ENCODE results near the gene DNAJB1. TPM values are rescaled to one million over a fixed set of nuclear protein-coding genes. Genes with fewer than 3 reads are reported as not detected.

DNAJB1 gene
- total and polyA plus RNA-seq, 2 of the 13 experiments (the other 11 are each of a cell fraction or from before 2014, with no cell fraction given), result 87.5 to 97.3 TPM

- TF ChIP-seq TRAFD1 (CRISPR knock-in tag; IDR thresholded peaks at IDR 0.05; ENCODE audit: borderline replicate concordance), result no peak
- no peak for TF ChIP-seq TRIM22 (IDR thresholded peaks at IDR 0.05)
- 0 out of 2 replicates have a peak, but pooled peaks have one; percentile 27 for TF ChIP-seq AHR (CRISPR knock-in tag; IDR thresholded peaks at IDR 0.05)
- no peak for TF ChIP-seq ZNF670 (CRISPR knock-in tag; IDR thresholded peaks at IDR 0.05; ENCODE audit: borderline replicate concordance)
- no peak for TF ChIP-seq POGK (CRISPR knock-in tag; conservative IDR thresholded peaks at IDR 0.05)
- no peak for TF ChIP-seq FUBP1 (CRISPR knock-in tag; IDR thresholded peaks at IDR 0.05; ENCODE audit: borderline replicate concordance)
- TF ChIP-seq ZNF318 (CRISPR knock-in tag; IDR thresholded peaks at IDR 0.05), result 0 out of 2 replicates have a peak, but pooled peaks have one; percentile 40
- TF ChIP-seq ZNF331 (CRISPR knock-in tag; IDR thresholded peaks at IDR 0.05), result 0 out of 2 replicates have a peak, but pooled peaks have one; percentile 40
- TF ChIP-seq ZFP91 (CRISPR knock-in tag; IDR thresholded peaks at IDR 0.05; ENCODE audit: borderline replicate concordance), result peak; percentile 57; the same call in 1 of the 2 replicates
- peak; percentile 45; the same call in 1 of the 2 replicates for TF ChIP-seq ZNF12 (CRISPR knock-in tag; IDR thresholded peaks at IDR 0.05)
- 0 out of 2 replicates have a peak, but pooled peaks have one; percentile 31 for TF ChIP-seq HDAC1 (CRISPR knock-in tag; IDR thresholded peaks at IDR 0.05)
Measured at GRCh38 chr19:14556662-14557188, 38.5 kb upstream of the DNAJB1 start (continued).
